H9 (cell line): ENCODE measurements around the gene TACO1. TPM values are rescaled to one million over a fixed set of nuclear protein-coding genes. Genes with fewer than 3 reads are reported as not detected.

Source experiments
- DNase-seq: peaks from one replicate; pipeline ENCODE4 v3.0.0-alpha.2; 2017
- H2AFZ ChIP-seq: one replicate; pipeline ENCODE4 v1.6.1; 2013; ENCODE audit warnings: mild to moderate bottlenecking, low read length, control low read depth, moderate library complexity
- H2AK5ac ChIP-seq: 2 replicates; pipeline ENCODE4 v1.6.1; 2013; ENCODE audit warnings: low read length, control low read depth, mixed read lengths; ENCODE audit not compliant: insufficient read length
- H2BK120ac ChIP-seq: one replicate; pipeline ENCODE4 v1.6.1; 2013; ENCODE audit warnings: low read depth, mild to moderate bottlenecking, low read length, control low read depth, inconsistent platforms; ENCODE audit not compliant: poor library complexity, severe bottlenecking
- H2BK12ac ChIP-seq: 2 replicates; pipeline ENCODE4 v1.6.1; 2013; ENCODE audit warnings: low read length, control low read depth, mixed read lengths, low read depth; ENCODE audit not compliant: insufficient read length
- H2BK15ac ChIP-seq: 2 replicates; pipeline ENCODE4 v1.6.1; 2013; ENCODE audit warnings: low read depth, low read length, control low read depth
- H2BK20ac ChIP-seq: one replicate; pipeline ENCODE4 v1.6.1; 2013; ENCODE audit warnings: low read depth, mild to moderate bottlenecking, low read length, control low read depth, inconsistent platforms; ENCODE audit not compliant: poor library complexity, severe bottlenecking
- H2BK5ac ChIP-seq: 2 replicates; pipeline ENCODE4 v1.6.1; 2013; ENCODE audit warnings: low read length, control low read depth, mixed read lengths; ENCODE audit not compliant: insufficient read length
- H3K14ac ChIP-seq: 2 replicates; pipeline ENCODE4 v1.6.1; 2013; ENCODE audit warnings: low read length, control low read depth; ENCODE audit not compliant: insufficient read depth
- H3K18ac ChIP-seq: 2 replicates; pipeline ENCODE4 v1.6.1; 2013; ENCODE audit warnings: low read depth, mild to moderate bottlenecking, mixed read lengths, low read length, control low read depth; ENCODE audit not compliant: insufficient read length
- H3K23ac ChIP-seq: 2 replicates; pipeline ENCODE4 v1.6.1; 2013; ENCODE audit warnings: low read length, control low read depth, mixed read lengths, low read depth; ENCODE audit not compliant: insufficient read length
- H3K23me2 ChIP-seq: 2 replicates; pipeline ENCODE4 v1.6.1; 2013; ENCODE audit warnings: low read depth, mild to moderate bottlenecking, mixed read lengths, low read length, control low read depth; ENCODE audit not compliant: insufficient read length, poor library complexity, severe bottlenecking
- H3K27ac ChIP-seq: 2 replicates; pipeline ENCODE4 v1.5.1; 2013; ENCODE audit warnings: low read length, control low read depth, mixed read lengths, low read depth; ENCODE audit not compliant: insufficient read length
- H3K27me3 ChIP-seq: 2 replicates; pipeline ENCODE4 v1.6.1; 2013; ENCODE audit warnings: low read length, control low read depth, inconsistent platforms; ENCODE audit not compliant: insufficient read depth
- H3K4ac ChIP-seq: 2 replicates; pipeline ENCODE4 v1.6.1; 2013; ENCODE audit warnings: low read depth, mild to moderate bottlenecking, control low read depth, inconsistent platforms, low read length, moderate library complexity
- H3K4me1 ChIP-seq: 2 replicates; pipeline ENCODE4 v1.6.1; 2013; ENCODE audit warnings: low read length, control low read depth, inconsistent platforms; ENCODE audit not compliant: insufficient read depth
- H3K4me2 ChIP-seq: 2 replicates; pipeline ENCODE4 v1.6.1; 2013; ENCODE audit warnings: low read length, control low read depth, mixed read lengths; ENCODE audit not compliant: insufficient read length, insufficient read depth
- H3K56ac ChIP-seq: 2 replicates; pipeline ENCODE4 v1.6.1; 2013; ENCODE audit warnings: low read depth, mild to moderate bottlenecking, mixed read lengths, low read length, control low read depth; ENCODE audit not compliant: insufficient read length
- H3K79me1 ChIP-seq: 2 replicates; pipeline ENCODE4 v1.6.1; 2013; ENCODE audit warnings: low read depth, mild to moderate bottlenecking, moderate library complexity, low read length, control low read depth, inconsistent platforms; ENCODE audit not compliant: insufficient read depth, poor library complexity, severe bottlenecking
- H3K79me2 ChIP-seq: 2 replicates; pipeline ENCODE4 v1.6.1; 2013; ENCODE audit warnings: low read length, control low read depth, inconsistent platforms; ENCODE audit not compliant: insufficient read depth
- H3K9ac ChIP-seq: 2 replicates; pipeline ENCODE4 v1.6.1; 2013; ENCODE audit warnings: low read length, control low read depth, mixed read lengths; ENCODE audit not compliant: insufficient read length; ENCODE audit errors: extremely low read depth
- H3K9me3 ChIP-seq: one replicate; pipeline ENCODE4 v1.6.1; 2013; ENCODE audit warnings: low read depth, low read length, inconsistent platforms; ENCODE audit not compliant: control insufficient read depth
- H3T11ph ChIP-seq: one replicate; pipeline ENCODE4 v1.6.1; 2013; ENCODE audit warnings: mild to moderate bottlenecking, low read length, control low read depth, inconsistent platforms
- H4K20me1 ChIP-seq: one replicate; pipeline ENCODE4 v1.6.1; 2013; ENCODE audit not compliant: control insufficient read depth, insufficient read length, insufficient read depth
- H4K5ac ChIP-seq: 2 replicates; pipeline ENCODE4 v1.6.1; 2013; ENCODE audit warnings: low read depth, mild to moderate bottlenecking, mixed read lengths, low read length, control low read depth; ENCODE audit not compliant: insufficient read length
- H4K8ac ChIP-seq: replicated peaks from 2 replicates; pipeline ENCODE4 v1.6.1; 2013; ENCODE audit warnings: low read length, control low read depth, mixed read lengths, low read depth; ENCODE audit not compliant: insufficient read length
- H4K91ac ChIP-seq: 2 replicates; pipeline ENCODE4 v1.6.1; 2013; ENCODE audit warnings: low read depth, mild to moderate bottlenecking, moderate library complexity, mixed read lengths, low read length, control low read depth; ENCODE audit not compliant: insufficient read length
- H3K27ac Mint-ChIP-seq, 3 experiments: 2 replicates in 2 of 3; 3 replicates in 1 of 3; pipeline ENCODE4 v1.8.0; 2020 to 2021; ENCODE audit warnings: mixed read lengths in 3 of 3, mild to moderate bottlenecking in 1 of 3, moderate library complexity in 1 of 3
- H3K27me3 Mint-ChIP-seq: 2 replicates; pipeline ENCODE4 v1.8.0; 2021; ENCODE audit warnings: low read depth, mild to moderate bottlenecking, moderate library complexity, mixed read lengths
- H3K36me3 Mint-ChIP-seq, 3 experiments: 2 replicates in 2 of 3; 3 replicates in 1 of 3; pipeline ENCODE4 v1.8.0; 2020 to 2021; ENCODE audit warnings: low read depth in 3 of 3, mixed read lengths in 3 of 3; ENCODE audit not compliant: insufficient read depth in 1 of 3
- H3K4me1 Mint-ChIP-seq, 2 experiments: 2 replicates each; pipeline ENCODE4 v1.8.0; 2020; ENCODE audit warnings: mixed read lengths in 2 of 2
- H3K4me3 Mint-ChIP-seq, 2 experiments: 2 replicates in 1 of 2; 3 replicates in 1 of 2; pipeline ENCODE4 v1.8.0; 2020 to 2021; ENCODE audit warnings: mild to moderate bottlenecking in 2 of 2, mixed read lengths in 2 of 2, moderate library complexity in 1 of 2
- H3K9me3 Mint-ChIP-seq, 2 experiments: 2 replicates in 1 of 2; 3 replicates in 1 of 2; pipeline ENCODE4 v1.8.0; 2020; ENCODE audit warnings: mild to moderate bottlenecking in 2 of 2, mixed read lengths in 2 of 2, moderate library complexity in 1 of 2
- WGBS: extraction: QIAGEN DNeasy Blood & Tissue Kit; methylation state at CpG from one replicate; pipeline ENCODE4 v1.1.7; 2013; ENCODE audit warnings: missing lambda C conversion rate, low lambda C conversion rate, mixed read lengths; ENCODE audit not compliant: insufficient read length; ENCODE audit errors: extremely low coverage; 5-methylcytosine and 5-hydroxymethylcytosine counted together
- total RNA-seq: library from RNA; stranded (reverse); gene quantifications from 2 replicates; pipeline ENCODE4 v1.2.1, GENCODE V29; 2021
- TF ChIP-seq, protein P1 (sequence below): fragments of 200-600 bp; sonication (generic); conservative IDR thresholded peaks from 3 replicates; pipeline ENCODE4 v1.8.0; 2021; ENCODE audit warnings: antibody characterized with exemption, mild to moderate bottlenecking

Gene TACO1
- total RNA-seq, 1 experiment from 2014 or later = 30.2 TPM

DNA sequence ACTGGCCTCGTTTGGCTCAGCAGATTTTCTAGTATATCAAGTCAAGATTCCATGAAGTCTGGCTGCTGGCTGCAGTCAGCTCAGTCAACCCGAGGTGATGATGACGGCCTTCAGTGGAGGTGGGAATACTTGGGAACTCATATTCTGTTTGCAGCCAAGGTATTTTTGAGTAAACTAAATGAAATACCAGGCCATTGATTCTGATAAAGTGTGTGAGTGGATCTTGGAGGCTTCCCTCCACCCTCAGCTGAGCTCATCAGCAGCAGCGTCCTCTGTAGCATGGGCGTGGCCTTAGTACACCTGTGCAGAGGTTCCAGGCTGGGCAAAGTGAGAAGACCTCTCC is 22.0 kb upstream of the TACO1 start:
- TF ChIP-seq, protein P1, sequence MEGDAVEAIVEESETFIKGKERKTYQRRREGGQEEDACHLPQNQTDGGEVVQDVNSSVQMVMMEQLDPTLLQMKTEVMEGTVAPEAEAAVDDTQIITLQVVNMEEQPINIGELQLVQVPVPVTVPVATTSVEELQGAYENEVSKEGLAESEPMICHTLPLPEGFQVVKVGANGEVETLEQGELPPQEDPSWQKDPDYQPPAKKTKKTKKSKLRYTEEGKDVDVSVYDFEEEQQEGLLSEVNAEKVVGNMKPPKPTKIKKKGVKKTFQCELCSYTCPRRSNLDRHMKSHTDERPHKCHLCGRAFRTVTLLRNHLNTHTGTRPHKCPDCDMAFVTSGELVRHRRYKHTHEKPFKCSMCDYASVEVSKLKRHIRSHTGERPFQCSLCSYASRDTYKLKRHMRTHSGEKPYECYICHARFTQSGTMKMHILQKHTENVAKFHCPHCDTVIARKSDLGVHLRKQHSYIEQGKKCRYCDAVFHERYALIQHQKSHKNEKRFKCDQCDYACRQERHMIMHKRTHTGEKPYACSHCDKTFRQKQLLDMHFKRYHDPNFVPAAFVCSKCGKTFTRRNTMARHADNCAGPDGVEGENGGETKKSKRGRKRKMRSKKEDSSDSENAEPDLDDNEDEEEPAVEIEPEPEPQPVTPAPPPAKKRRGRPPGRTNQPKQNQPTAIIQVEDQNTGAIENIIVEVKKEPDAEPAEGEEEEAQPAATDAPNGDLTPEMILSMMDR = no peak
- Histone ChIP-seq H3K14ac (no peak overlapping the region; the same call in 1 of the 2 replicates), H3K4me2 (no peak overlapping the region), H2AFZ (no peak overlapping the region), H2AK5ac (no peak overlapping the region), H2BK120ac (no peak overlapping the region), H3K4ac (no peak overlapping the region), H4K20me1 (no peaks in the 10 kb centered on the region), H3K27me3 (no peaks in the 10 kb centered on the region), H4K5ac (no peak overlapping the region), H2BK12ac (no peak overlapping the region), H3K23me2 (no peaks in the 10 kb centered on the region), H2BK5ac (no peak overlapping the region), H2BK20ac (no peak overlapping the region), H3K9me3 (no peaks in the 10 kb centered on the region), H3K4me1 (peaks cover 2% of the 10 kb centered on the region; the same call in 1 of the 2 replicates), H3K27ac (no peak overlapping the region), H3T11ph (no peak overlapping the region), H3K79me2 (peaks cover 1% of the 10 kb centered on the region; the same call in 1 of the 2 replicates), H3K23ac (no peak overlapping the region), H2BK15ac (no peak overlapping the region), H4K8ac (no peak overlapping the region), H3K9ac (no peak overlapping the region), H3K79me1 (peaks cover 6% of the 10 kb centered on the region), H3K18ac (no peak overlapping the region), H3K56ac (no peak overlapping the region), H4K91ac (no peak overlapping the region)
- Mint-ChIP-seq H3K27me3 (no peaks in the 10 kb centered on the region), H3K4me1 (peaks cover 17 to 19% of the 10 kb centered on the region in 2 experiments), H3K27ac (peak overlapping the region; percentile 56 to 93 (median 91); a peak in 5 of 7 replicates), H3K9me3 (no peaks in the 10 kb centered on the region), H3K36me3 (peaks cover 10 to 47% (median 39%) of the 10 kb centered on the region in 3 experiments; a peak in 6 of 7 replicates), H3K4me3 (no peak overlapping the region)
- DNase-seq = no peak
- no CpG with 5 or more reads among the region's 5 CpGs for WGBS
